ENCODE measurements around the gene CDC73.
A peak's percentile ranks its signal among the peaks of the same experiment; 100 is the strongest.
"Not testable (repeated sequence)": the region's sequence is repeated elsewhere in the genome, so short reads cannot be mapped to it uniquely, and the experiment has no call there.

The CDC73 gene

GRCh38 chr1:193185901-193186731 lies 64.3 kb downstream of the CDC73 start, which contains the start of gene B3GALT2:
TSS of gene B3GALT2 (minus strand) at chr1:193186613. CDS start at chr1:193181562, 5,051 bp downstream.
- DNase-seq (ENCODE audit: low read depth): no peak
- no peak for TF ChIP-seq CTCF (conservative IDR thresholded peaks at IDR 0.05; ENCODE audit: low read depth, low read length)
- H3K4me3 ChIP-seq (ENCODE audit: low read length): peak within 1 kb of the TSS; percentile 6

GRCh38 chr1:193187114-193187513 lies 65.3 kb downstream of the CDC73 start:
- no peak for DNase-seq (ENCODE audit: low read depth)
- TF ChIP-seq CTCF (conservative IDR thresholded peaks at IDR 0.05; ENCODE audit: low read depth, low read length): no peak
- H3K4me3 ChIP-seq (ENCODE audit: low read length): no peak overlapping the region

- DNase-seq (ENCODE audit: low read depth); H3K4me3 ChIP-seq (ENCODE audit: low read length): not testable (repeated sequence)
Measured at GRCh38 chr1:193188915-193189314, 67.1 kb downstream of the CDC73 start.

- no peak for DNase-seq (ENCODE audit: low read depth)
- H3K4me3 ChIP-seq (ENCODE audit: low read length): no peak overlapping the region
- TF ChIP-seq CTCF (conservative IDR thresholded peaks at IDR 0.05; ENCODE audit: low read depth, low read length): no peak
Measured at GRCh38 chr1:193189442-193190095, 67.7 kb downstream of the CDC73 start.

GRCh38 chr1:193190096-193190744 lies 68.4 kb downstream of the CDC73 start:
- no peak for DNase-seq (ENCODE audit: low read depth)
- H3K4me3 ChIP-seq (ENCODE audit: low read length): no peak overlapping the region
- peak; percentile 31 for TF ChIP-seq CTCF (conservative IDR thresholded peaks at IDR 0.05; ENCODE audit: low read depth, low read length)

- DNase-seq (ENCODE audit: low read depth): no peak
- TF ChIP-seq CTCF (conservative IDR thresholded peaks at IDR 0.05; ENCODE audit: low read depth, low read length): no peak
- no peak overlapping the region for H3K4me3 ChIP-seq (ENCODE audit: low read length)
Measured at GRCh38 chr1:193192586-193192985, 70.8 kb downstream of the CDC73 start.

GRCh38 chr1:193199940-193200339 lies 78.1 kb downstream of the CDC73 start:
- no peak overlapping the region for H3K4me3 ChIP-seq (ENCODE audit: low read length)
- no peak for TF ChIP-seq CTCF (conservative IDR thresholded peaks at IDR 0.05; ENCODE audit: low read depth, low read length)
- DNase-seq (ENCODE audit: low read depth): no peak
